HEK293 (cell line): ENCODE measurements around the gene MLN.

Experiments
- CTCF ChIA-PET: fragments of 350-600 bp; formaldehyde crosslinking; extraction: SDS; loops from one replicate; lab custom pipeline; 2021; ENCODE audit warnings: antibody characterized with exemption; lab: Yijun Ruan, JAX
- POLR2A ChIA-PET: fragments of 300-600 bp; formaldehyde crosslinking; extraction: SDS; loops from one replicate; lab custom pipeline; 2020; ENCODE audit warnings: antibody characterized with exemption, inconsistent platforms; lab: Yijun Ruan, JAX
- H3K27ac ChIP-seq: fragments of 200-500 bp; sonication (Bioruptor generic); 2 replicates; pipeline ENCODE4 v1.5.1; 2014; ENCODE audit warnings: low read depth, low read length, control low read depth, inconsistent platforms; ENCODE audit errors: extremely low read depth
- H3K36me3 ChIP-seq, 2 experiments: fragments of 200-500 bp in 1 of 2; sonication (Bioruptor generic) in 1 of 2; 1 replicate in 1 of 2; 2 replicates in 1 of 2; pipeline ENCODE4 v1.5.1; 2014 to 2017; ENCODE audit warnings: inconsistent platforms in 2 of 2, low read length in 2 of 2; ENCODE audit not compliant: control insufficient read depth in 2 of 2, insufficient read depth in 1 of 2
- H3K4me1 ChIP-seq: fragments of 200-500 bp; sonication (Bioruptor generic); 2 replicates; pipeline ENCODE4 v1.5.1; 2014; ENCODE audit warnings: mild to moderate bottlenecking, low read length, inconsistent platforms; ENCODE audit not compliant: control insufficient read depth, insufficient read depth
- H3K4me3 ChIP-seq: 2 replicates; pipeline ENCODE4 v1.5.1; 2011; ENCODE audit warnings: low read depth, mild to moderate bottlenecking, control low read depth, low read length, moderate library complexity
- H3K9me3 ChIP-seq: fragments of 200-500 bp; sonication (Bioruptor generic); 2 replicates; pipeline ENCODE4 v1.5.1; 2014; ENCODE audit warnings: low read depth, low read length, inconsistent platforms; ENCODE audit not compliant: control insufficient read depth, insufficient read depth
- BCL11B ChIP-seq: fragments of 450-650 bp; formaldehyde crosslinking; IDR thresholded peaks from 2 replicates; pipeline ENCODE4 v1.5.1; 2016; ENCODE audit warnings: low read depth, missing biosample characterization, missing genetic modification characterization
- EGR2 ChIP-seq: fragments of 450-650 bp; formaldehyde crosslinking; IDR thresholded peaks from 2 replicates; pipeline ENCODE4 v1.5.1; 2016; ENCODE audit warnings: low read depth, missing biosample characterization, missing genetic modification characterization
- GLI4 ChIP-seq: fragments of 450-650 bp; formaldehyde crosslinking; IDR thresholded peaks from 2 replicates; pipeline ENCODE4 v1.5.1; 2016; ENCODE audit warnings: missing biosample characterization, missing genetic modification characterization
- GLIS2 ChIP-seq: fragments of 450-650 bp; formaldehyde crosslinking; IDR thresholded peaks from 2 replicates; pipeline ENCODE4 v1.5.1; 2016; ENCODE audit warnings: missing biosample characterization, missing genetic modification characterization
- KLF1 ChIP-seq: fragments of 450-650 bp; formaldehyde crosslinking; IDR thresholded peaks from 2 replicates; pipeline ENCODE4 v1.5.1; 2016; ENCODE audit warnings: missing biosample characterization, missing genetic modification characterization
- KLF16 ChIP-seq: fragments of 450-650 bp; formaldehyde crosslinking; IDR thresholded peaks from 2 replicates; pipeline ENCODE4 v1.5.1; 2017; ENCODE audit warnings: missing biosample characterization, missing genetic modification characterization
- KLF17 ChIP-seq: fragments of 450-650 bp; formaldehyde crosslinking; IDR thresholded peaks from 2 replicates; pipeline ENCODE4 v1.5.1; 2016; ENCODE audit warnings: missing biosample characterization, missing genetic modification characterization
- PRDM1 ChIP-seq: fragments of 450-650 bp; formaldehyde crosslinking; IDR thresholded peaks from 2 replicates; pipeline ENCODE4; 2016; ENCODE audit warnings: missing biosample characterization, missing genetic modification characterization
- TRIM28 ChIP-seq: IDR thresholded peaks from 2 replicates; pipeline ENCODE4 v1.6.1; 2011; ENCODE audit warnings: low read length, control low read depth, borderline replicate concordance
- ZBTB1 ChIP-seq: fragments of 450-650 bp; formaldehyde crosslinking; IDR thresholded peaks from 2 replicates; pipeline ENCODE4 v1.5.1; 2016; ENCODE audit warnings: missing biosample characterization, missing genetic modification characterization
- ZBTB49 ChIP-seq: fragments of 450-650 bp; formaldehyde crosslinking; IDR thresholded peaks from 2 replicates; pipeline ENCODE4 v1.5.1; 2016; ENCODE audit warnings: missing biosample characterization, missing genetic modification characterization, low read depth
- ZEB2 ChIP-seq: fragments of 450-650 bp; formaldehyde crosslinking; IDR thresholded peaks from 2 replicates; pipeline ENCODE4 v1.5.1; 2016; ENCODE audit warnings: missing biosample characterization, missing genetic modification characterization
- ZNF138 ChIP-seq: fragments of 450-650 bp; formaldehyde crosslinking; IDR thresholded peaks from 2 replicates; pipeline ENCODE4 v1.5.1; 2016; ENCODE audit warnings: missing biosample characterization, missing genetic modification characterization, borderline replicate concordance
- ZNF280D ChIP-seq: fragments of 450-650 bp; formaldehyde crosslinking; IDR thresholded peaks from 2 replicates; pipeline ENCODE4 v1.5.1; 2016; ENCODE audit warnings: missing biosample characterization, missing genetic modification characterization
- ZNF37A ChIP-seq: fragments of 450-650 bp; IDR thresholded peaks from 2 replicates; pipeline ENCODE4 v1.5.1; 2018; ENCODE audit warnings: missing biosample characterization, missing genetic modification characterization
- ZNF394 ChIP-seq: fragments of 450-650 bp; formaldehyde crosslinking; IDR thresholded peaks from 2 replicates; pipeline ENCODE4 v1.5.1; 2016; ENCODE audit warnings: missing biosample characterization, missing genetic modification characterization, mild to moderate bottlenecking, moderate library complexity, borderline replicate concordance
- ZNF449 ChIP-seq: fragments of 450-650 bp; formaldehyde crosslinking; IDR thresholded peaks from 2 replicates; pipeline ENCODE4 v1.5.1; 2017; ENCODE audit warnings: missing biosample characterization, mild to moderate bottlenecking, missing genetic modification characterization, moderate library complexity
- ZNF521 ChIP-seq: fragments of 450-650 bp; formaldehyde crosslinking; IDR thresholded peaks from 2 replicates; pipeline ENCODE4 v1.5.1; 2017; ENCODE audit warnings: missing biosample characterization, mild to moderate bottlenecking, missing genetic modification characterization
- ZNF529 ChIP-seq: fragments of 450-650 bp; formaldehyde crosslinking; IDR thresholded peaks from 2 replicates; pipeline ENCODE4 v1.5.1; 2017; ENCODE audit warnings: missing genetic modification characterization, missing biosample characterization; ENCODE audit not compliant: insufficient replicate concordance
- ZNF571 ChIP-seq: fragments of 450-650 bp; formaldehyde crosslinking; IDR thresholded peaks from 2 replicates; pipeline ENCODE4 v1.5.0; 2017; ENCODE audit warnings: missing biosample characterization, missing genetic modification characterization
- ZNF76 ChIP-seq: fragments of 450-650 bp; formaldehyde crosslinking; IDR thresholded peaks from 2 replicates; pipeline ENCODE4; 2016; ENCODE audit warnings: low read depth, missing biosample characterization, missing genetic modification characterization, borderline replicate concordance
- ZSCAN4 ChIP-seq: fragments of 450-650 bp; formaldehyde crosslinking; IDR thresholded peaks from 2 replicates; pipeline ENCODE4 v1.5.1; 2017; ENCODE audit warnings: missing biosample characterization, missing genetic modification characterization

The MLN gene

GRCh38 chr6:33766921-33767907 is 36.6 kb downstream of the MLN start:
- POLR2A ChIA-PET, result interaction anchor here (1.1 kb wide), 1 partner anchor 10 kb away, joined by 3 read pairs; no protein-coding TSS in a partner anchor
- no peak overlapping the region for H3K27ac ChIP-seq
- peaks cover 5% of the 10 kb centered on the region for H3K4me1 ChIP-seq
- peaks cover 0 to 2% of the 10 kb centered on the region in 2 experiments; a peak in 1 of 3 replicates for H3K36me3 ChIP-seq
- no peaks in the 10 kb centered on the region for H3K9me3 ChIP-seq
- CTCF ChIA-PET, result interaction anchor here (0.5 to 8.8 kb wide), 34 partner anchors 8 to 1138 kb away, joined by 3 to 149 read pairs (median 4); partner anchors contain the start of genes IP6K3 and UQCC2
- TF ChIP-seq ZNF521 (no peak), PRDM1 (tag by site-specific recombination) (no peak), KLF16 (tag by site-specific recombination) (no peak), ZEB2 (tag by site-specific recombination) (no peak), ZNF138 (tag by site-specific recombination) (no peak), TRIM28 (no peak), ZSCAN4 (peak; percentile 71), ZNF529 (peak; percentile 100)
- no peak overlapping the region for H3K4me3 ChIP-seq

GRCh38 chr6:33765368-33765767 is 38.4 kb downstream of the MLN start:
- no peaks in the 10 kb centered on the region for H3K9me3 ChIP-seq
- H3K36me3 ChIP-seq, result no peaks in the 10 kb centered on the region
- peaks cover 5% of the 10 kb centered on the region for H3K4me1 ChIP-seq
- TF ChIP-seq KLF1 (tag by site-specific recombination) (no peak), GLI4 (tag by site-specific recombination) (no peak), ZNF37A (tag by site-specific recombination) (no peak), EGR2 (tag by site-specific recombination) (no peak), ZNF76 (tag by site-specific recombination) (no peak), ZNF571 (tag by site-specific recombination) (no peak), ZBTB49 (tag by site-specific recombination) (no peak), ZBTB1 (tag by site-specific recombination) (no peak), ZNF280D (tag by site-specific recombination) (no peak), ZNF394 (no peak), ZNF449 (tag by site-specific recombination) (no peak), GLIS2 (tag by site-specific recombination) (no peak), KLF17 (no peak), BCL11B (tag by site-specific recombination) (no peak)
- TF ChIP-seq, all 188 proteins: peak for 0
- ChIA-PET CTCF (interaction anchor here (1.7 to 8.8 kb wide), 3 partner anchors 19 to 388 kb away, joined by 4 to 149 read pairs (median 90); partner anchors contain the start of genes IP6K3 and UQCC2), POLR2A (no interaction called here)
- Histone ChIP-seq H3K4me3 (no peak overlapping the region), H3K27ac (no peak overlapping the region)
